ENCODE data around the gene SCCPDH.

Gene SCCPDH

GRCh38 chr1:246761396-246761795 is 37.2 kb downstream of the SCCPDH start:
- no peaks in the 10 kb centered on the region for H3K27me3 ChIP-seq (replicated peaks)
- no peak overlapping the region for H3K27ac ChIP-seq
- no peak for TF ChIP-seq CTCF (IDR thresholded peaks at IDR 0.05; ENCODE audit: low read depth, low read length, missing control alignments)
- peaks cover 18% of the 10 kb centered on the region for H3K36me3 ChIP-seq (replicated peaks)
- no peak overlapping the region for H3K4me3 ChIP-seq (ENCODE audit: low read depth, low read length)
- DNase-seq: no peak
- in situ Hi-C loops (cut with HindIII; ENCODE audit: low pct_ligation_motif_present, low sequenced_read_pairs): no loop called here

- no peak for TF ChIP-seq CTCF (IDR thresholded peaks at IDR 0.05; ENCODE audit: low read depth, low read length, missing control alignments)
Observed at GRCh38 chr1:246765521-246765920, 41.3 kb downstream of the SCCPDH start.

GRCh38 chr1:246768403-246769020 is 44.3 kb downstream of the SCCPDH start:
- Histone ChIP-seq H3K36me3 (replicated peaks) (peaks cover 16% of the 10 kb centered on the region), H3K27ac (no peak overlapping the region), H3K4me3 (ENCODE audit: low read depth, low read length) (no peak overlapping the region), H3K27me3 (replicated peaks) (no peaks in the 10 kb centered on the region)
- TF ChIP-seq CTCF (IDR thresholded peaks at IDR 0.05; ENCODE audit: low read depth, low read length, missing control alignments): no peak
- in situ Hi-C loops (cut with HindIII; ENCODE audit: low pct_ligation_motif_present, low sequenced_read_pairs): no loop called here
- DNase-seq: no peak

More at GRCh38 chr1:246765521-246765920, 41.3 kb downstream of the SCCPDH start:
- in situ Hi-C loops (cut with HindIII; ENCODE audit: low pct_ligation_motif_present, low sequenced_read_pairs): no loop called here
- Histone ChIP-seq H3K4me3 (ENCODE audit: low read depth, low read length) (no peak overlapping the region), H3K27ac (no peak overlapping the region), H3K36me3 (replicated peaks) (peaks cover 21% of the 10 kb centered on the region), H3K27me3 (replicated peaks) (no peaks in the 10 kb centered on the region)
- no peak for DNase-seq

GRCh38 chr1:246769306-246769705 is 45.1 kb downstream of the SCCPDH start:
- H3K27me3 ChIP-seq (replicated peaks): no peaks in the 10 kb centered on the region
- in situ Hi-C loops (cut with HindIII; ENCODE audit: low pct_ligation_motif_present, low sequenced_read_pairs): no loop called here
- H3K27ac ChIP-seq: no peak overlapping the region
- DNase-seq: no peak
- TF ChIP-seq CTCF (IDR thresholded peaks at IDR 0.05; ENCODE audit: low read depth, low read length, missing control alignments): no peak
- peaks cover 12% of the 10 kb centered on the region for H3K36me3 ChIP-seq (replicated peaks)
- H3K4me3 ChIP-seq (ENCODE audit: low read depth, low read length): no peak overlapping the region

- in situ Hi-C loops (cut with HindIII; ENCODE audit: low pct_ligation_motif_present, low sequenced_read_pairs): no loop called here
- H3K27ac ChIP-seq: no peak overlapping the region
- no peak for DNase-seq
- peaks cover 13% of the 10 kb centered on the region for H3K36me3 ChIP-seq (replicated peaks)
- no peak overlapping the region for H3K4me3 ChIP-seq (ENCODE audit: low read depth, low read length)
- H3K27me3 ChIP-seq (replicated peaks): no peaks in the 10 kb centered on the region
- TF ChIP-seq CTCF (IDR thresholded peaks at IDR 0.05; ENCODE audit: low read depth, low read length, missing control alignments): no peak
Observed at GRCh38 chr1:246771366-246771765, 47.2 kb downstream of the SCCPDH start.

- no peak for DNase-seq
- no peak for TF ChIP-seq CTCF (IDR thresholded peaks at IDR 0.05; ENCODE audit: low read depth, low read length, missing control alignments)
- H3K36me3 ChIP-seq (replicated peaks): peaks cover 22% of the 10 kb centered on the region
- no peak overlapping the region for H3K27ac ChIP-seq
- H3K4me3 ChIP-seq (ENCODE audit: low read depth, low read length): no peak overlapping the region
- no peaks in the 10 kb centered on the region for H3K27me3 ChIP-seq (replicated peaks)
- in situ Hi-C loops (cut with HindIII; ENCODE audit: low pct_ligation_motif_present, low sequenced_read_pairs): no loop called here
Observed at GRCh38 chr1:246772686-246773085, 48.5 kb downstream of the SCCPDH start.

Measured in brain microvascular endothelial cell (primary cell).